Osteoblast (primary cell): ENCODE measurements around the gene TPM1. TPM values are rescaled to one million over a fixed set of nuclear protein-coding genes. Genes with fewer than 3 reads are reported as not detected.

Experiments used
- DNase-seq: peaks from one replicate; pipeline ENCODE4 v3.0.0; 2011; ENCODE audit warnings: low spot score, mixed read lengths; ENCODE audit not compliant: insufficient read length; ENCODE audit errors: missing footprints
- H2AFZ ChIP-seq: 2 replicates; pipeline ENCODE4 v1.6.0; 2011; ENCODE audit warnings: mild to moderate bottlenecking, low read length
- H3K27ac ChIP-seq: 2 replicates; pipeline ENCODE4 v1.5.1; 2011; ENCODE audit warnings: mild to moderate bottlenecking, low read depth, low read length, moderate library complexity
- H3K27me3 ChIP-seq: 2 replicates; pipeline ENCODE4 v1.6.0; 2012; ENCODE audit warnings: mild to moderate bottlenecking, control low read depth, inconsistent platforms, low read length, moderate library complexity; ENCODE audit not compliant: insufficient read depth
- H3K36me3 ChIP-seq: 2 replicates; pipeline ENCODE4 v1.5.1; 2011; ENCODE audit warnings: mild to moderate bottlenecking, low read length, control low read depth, moderate library complexity; ENCODE audit not compliant: insufficient read depth
- H3K4me1 ChIP-seq: 2 replicates; pipeline ENCODE4 v1.5.1; 2011; ENCODE audit warnings: mild to moderate bottlenecking, low read length, control low read depth, moderate library complexity; ENCODE audit not compliant: insufficient read depth
- H3K4me2 ChIP-seq: 2 replicates; pipeline ENCODE4 v1.6.0; 2011; ENCODE audit warnings: mild to moderate bottlenecking, low read length; ENCODE audit not compliant: insufficient read depth
- H3K4me3 ChIP-seq: fragments of 200-600 bp; sonication (generic); 3 replicates; pipeline ENCODE4 v1.5.1; 2012; ENCODE audit warnings: mild to moderate bottlenecking, low read length, inconsistent platforms; ENCODE audit not compliant: insufficient read depth
- H3K79me2 ChIP-seq: 2 replicates; pipeline ENCODE4 v1.6.0; 2012; ENCODE audit warnings: mild to moderate bottlenecking, low read length, control low read depth, inconsistent platforms; ENCODE audit not compliant: insufficient read depth
- H3K9me3 ChIP-seq: 2 replicates; pipeline ENCODE4 v1.5.1; 2011; ENCODE audit warnings: low read depth, low read length, control low read depth
- H4K20me1 ChIP-seq: 2 replicates; pipeline ENCODE4 v1.6.0; 2012; ENCODE audit warnings: mild to moderate bottlenecking, low read length, control low read depth; ENCODE audit not compliant: insufficient read depth
- total RNA-seq: library from RNA; depleted of rRNA; stranded (reverse); fragments of >200 nt; gene quantifications from 2 replicates; pipeline ENCODE4 v1.2.3, GENCODE V29; 2012
- TF ChIP-seq, protein P1 (sequence below): IDR thresholded peaks from 2 replicates; pipeline ENCODE4 v1.5.1; 2011; ENCODE audit warnings: mild to moderate bottlenecking, low read depth, low read length, moderate library complexity; ENCODE audit errors: extremely low read depth

The TPM1 gene
- total RNA-seq, 1 donor: 1,563 TPM

DNA sequence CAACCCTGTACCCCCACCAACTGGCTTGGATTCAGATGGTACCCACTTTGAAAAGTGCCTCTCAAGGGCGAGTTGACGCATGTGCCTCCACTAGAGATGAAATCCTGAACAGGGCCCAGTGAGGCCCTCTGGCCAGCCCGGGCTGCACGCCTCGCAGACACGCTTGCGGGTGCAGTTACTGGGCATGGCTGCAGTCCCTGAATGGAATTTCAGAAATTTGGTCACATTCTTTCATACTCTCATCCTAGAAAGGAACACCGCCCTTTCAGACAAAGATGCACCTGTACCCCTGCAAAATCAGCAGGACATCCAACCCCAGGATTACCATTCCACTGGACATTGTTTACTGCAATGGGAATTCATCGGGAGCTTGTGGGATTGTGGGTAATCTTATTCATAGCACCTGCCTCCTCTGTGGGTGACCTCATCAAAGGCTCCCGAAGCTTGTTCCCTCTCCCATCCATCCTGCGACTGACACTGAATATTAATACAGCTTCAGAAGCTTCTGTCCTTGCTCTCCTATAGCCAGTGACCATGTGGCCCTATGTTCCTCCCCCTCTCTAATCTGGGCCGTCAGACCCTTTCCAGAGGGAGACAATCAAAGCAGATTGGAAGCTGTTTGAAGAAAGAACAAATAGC, 42.5 kb upstream of the TPM1 start:
- H3K9me3 ChIP-seq: no peaks in the 10 kb centered on the region
- H2AFZ ChIP-seq: no peak overlapping the region
- H4K20me1 ChIP-seq: no peaks in the 10 kb centered on the region
- no peaks in the 10 kb centered on the region for H3K36me3 ChIP-seq
- no peak for DNase-seq
- TF ChIP-seq, protein P1, sequence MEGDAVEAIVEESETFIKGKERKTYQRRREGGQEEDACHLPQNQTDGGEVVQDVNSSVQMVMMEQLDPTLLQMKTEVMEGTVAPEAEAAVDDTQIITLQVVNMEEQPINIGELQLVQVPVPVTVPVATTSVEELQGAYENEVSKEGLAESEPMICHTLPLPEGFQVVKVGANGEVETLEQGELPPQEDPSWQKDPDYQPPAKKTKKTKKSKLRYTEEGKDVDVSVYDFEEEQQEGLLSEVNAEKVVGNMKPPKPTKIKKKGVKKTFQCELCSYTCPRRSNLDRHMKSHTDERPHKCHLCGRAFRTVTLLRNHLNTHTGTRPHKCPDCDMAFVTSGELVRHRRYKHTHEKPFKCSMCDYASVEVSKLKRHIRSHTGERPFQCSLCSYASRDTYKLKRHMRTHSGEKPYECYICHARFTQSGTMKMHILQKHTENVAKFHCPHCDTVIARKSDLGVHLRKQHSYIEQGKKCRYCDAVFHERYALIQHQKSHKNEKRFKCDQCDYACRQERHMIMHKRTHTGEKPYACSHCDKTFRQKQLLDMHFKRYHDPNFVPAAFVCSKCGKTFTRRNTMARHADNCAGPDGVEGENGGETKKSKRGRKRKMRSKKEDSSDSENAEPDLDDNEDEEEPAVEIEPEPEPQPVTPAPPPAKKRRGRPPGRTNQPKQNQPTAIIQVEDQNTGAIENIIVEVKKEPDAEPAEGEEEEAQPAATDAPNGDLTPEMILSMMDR: no peak
- H3K27ac ChIP-seq: no peak overlapping the region
- H3K79me2 ChIP-seq: no peaks in the 10 kb centered on the region
- H3K27me3 ChIP-seq: no peaks in the 10 kb centered on the region
- H3K4me1 ChIP-seq: peaks cover 6% of the 10 kb centered on the region
- H3K4me2 ChIP-seq: no peak overlapping the region
- no peak overlapping the region for H3K4me3 ChIP-seq

DNA sequence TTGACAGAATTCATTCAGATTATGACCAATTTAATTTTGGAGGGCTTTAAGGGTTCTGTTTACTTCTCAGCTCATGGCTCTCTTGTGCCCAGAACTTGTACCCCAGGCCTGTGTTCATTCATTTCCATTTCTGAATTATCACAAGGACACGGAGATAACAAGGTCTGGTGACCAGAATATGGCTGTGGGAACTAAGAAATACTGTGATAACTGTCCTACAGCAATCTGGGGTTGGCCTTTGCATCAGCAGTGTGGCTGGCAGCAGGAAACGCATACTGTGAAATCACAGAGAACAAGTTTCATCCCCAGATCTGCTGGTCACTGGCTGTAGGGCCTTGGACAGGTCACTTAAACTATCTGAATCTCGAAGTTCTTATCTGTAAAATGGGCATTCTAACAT, 41.8 kb upstream of the TPM1 start:
- Histone ChIP-seq H3K36me3 (no peaks in the 10 kb centered on the region), H3K27ac (no peak overlapping the region), H3K9me3 (no peaks in the 10 kb centered on the region), H3K4me1 (no peaks in the 10 kb centered on the region), H3K79me2 (no peaks in the 10 kb centered on the region), H2AFZ (no peak overlapping the region), H3K27me3 (no peaks in the 10 kb centered on the region), H3K4me3 (no peak overlapping the region), H4K20me1 (no peaks in the 10 kb centered on the region), H3K4me2 (no peak overlapping the region)
- TF ChIP-seq, protein P1: no peak
- DNase-seq: no peak

DNA sequence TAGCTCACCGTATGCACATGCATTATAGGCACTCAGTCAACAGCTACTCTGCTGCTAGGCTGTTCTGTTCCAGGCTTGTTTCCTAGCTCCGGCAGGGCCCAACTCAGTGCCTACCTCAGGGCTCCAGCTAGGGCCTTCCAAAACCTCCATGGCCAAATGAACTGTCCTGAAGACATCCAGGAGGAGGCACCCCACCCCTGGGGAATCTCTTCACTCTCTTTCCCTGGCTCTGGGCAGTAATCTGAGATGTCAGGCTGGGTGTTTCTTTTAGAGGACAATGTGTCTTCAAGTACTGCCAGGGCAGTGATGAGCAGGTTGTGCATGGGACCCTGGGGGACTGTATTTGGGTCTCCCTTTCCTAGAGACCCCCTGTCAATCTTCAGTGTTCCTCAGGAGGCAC, 38.3 kb upstream of the TPM1 start:
- H3K36me3 ChIP-seq: no peaks in the 10 kb centered on the region
- DNase-seq: no peak
- H3K4me2 ChIP-seq: no peak overlapping the region
- H4K20me1 ChIP-seq: no peaks in the 10 kb centered on the region
- TF ChIP-seq, protein P1: peak; percentile 5
- no peak overlapping the region for H3K27ac ChIP-seq
- H3K4me1 ChIP-seq: no peaks in the 10 kb centered on the region
- no peaks in the 10 kb centered on the region for H3K27me3 ChIP-seq
- no peaks in the 10 kb centered on the region for H3K79me2 ChIP-seq
- no peak overlapping the region for H3K4me3 ChIP-seq
- no peak overlapping the region for H2AFZ ChIP-seq
- no peaks in the 10 kb centered on the region for H3K9me3 ChIP-seq

DNA sequence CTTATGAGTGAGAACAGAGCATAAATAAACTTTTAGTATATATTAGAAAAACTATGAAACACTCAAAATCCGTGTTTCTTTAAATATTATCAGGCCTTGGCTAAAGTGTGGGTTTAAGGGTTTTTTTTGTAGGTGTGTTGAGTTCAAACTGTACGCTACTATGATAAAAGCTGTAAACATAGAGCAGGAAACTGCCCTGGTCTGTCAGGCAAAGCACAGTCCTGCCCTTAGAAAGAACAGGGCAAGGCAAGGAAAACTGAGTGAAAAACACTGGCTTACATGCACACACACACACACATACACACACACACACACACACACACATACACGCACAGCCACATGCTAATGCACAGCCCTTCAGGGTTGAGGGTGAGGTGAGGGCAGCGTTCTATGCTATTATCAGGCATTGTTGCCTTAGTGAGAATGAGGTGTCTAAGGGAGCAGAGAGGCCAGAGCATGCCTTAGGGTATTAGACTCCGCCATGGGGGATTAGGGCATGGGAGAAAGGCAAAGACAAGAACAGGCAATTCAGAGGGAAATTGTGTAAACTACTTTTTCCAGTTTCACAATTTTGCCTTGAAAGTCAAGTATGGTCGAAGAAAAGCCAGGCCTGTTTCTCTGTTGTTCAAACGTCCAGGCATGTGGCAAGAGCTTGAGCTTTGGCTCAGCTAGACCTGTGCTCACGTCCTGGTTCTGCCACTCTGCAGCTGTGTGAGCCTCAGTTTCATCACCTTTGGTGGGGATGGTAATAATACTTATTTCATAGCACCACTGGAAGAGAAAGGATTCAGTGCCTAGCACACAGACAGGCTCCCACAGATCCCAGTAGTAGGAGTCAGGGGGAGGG, 36.3 kb upstream of the TPM1 start:
- no peak for DNase-seq
- no peak overlapping the region for H3K27ac ChIP-seq
- no peaks in the 10 kb centered on the region for H4K20me1 ChIP-seq
- H2AFZ ChIP-seq: no peak overlapping the region
- H3K4me3 ChIP-seq: no peak overlapping the region
- H3K27me3 ChIP-seq: no peaks in the 10 kb centered on the region
- no peak overlapping the region for H3K4me2 ChIP-seq
- no peaks in the 10 kb centered on the region for H3K79me2 ChIP-seq
- TF ChIP-seq, protein P1: no peak
- H3K9me3 ChIP-seq: no peaks in the 10 kb centered on the region
- no peaks in the 10 kb centered on the region for H3K4me1 ChIP-seq
- no peaks in the 10 kb centered on the region for H3K36me3 ChIP-seq
